Ascending aorta (tissue), 2 donors: ENCODE results near the gene DNAI2. TPM values are rescaled to one million over a fixed set of nuclear protein-coding genes. Genes with fewer than 3 reads are reported as not detected.

Experiments used
- DNase-seq, 2 donors: peaks; one replicate each; pipeline ENCODE4 v3.0.0-alpha.2; 2019; ENCODE audit warnings: low spot score in 2 of 2
- H3K27ac ChIP-seq, 2 donors: fragments of 200-600 bp; sonication (generic); one replicate each; pipeline ENCODE4 v1.5.1; 2016 to 2017; ENCODE audit warnings: mild to moderate bottlenecking in 1 of 2
- H3K27me3 ChIP-seq: fragments of 200-600 bp; sonication (generic); one replicate; pipeline ENCODE4 v1.5.1; 2017
- H3K36me3 ChIP-seq, 2 donors: fragments of 200-600 bp; sonication (generic); one replicate each; pipeline ENCODE4 v1.5.1; 2016
- H3K4me1 ChIP-seq, 2 donors: fragments of 200-600 bp; sonication (generic); one replicate each; pipeline ENCODE4 v1.5.1; 2016 to 2017; ENCODE audit warnings: mild to moderate bottlenecking in 1 of 2
- H3K4me3 ChIP-seq, 2 donors: fragments of 200-600 bp; sonication (generic); one replicate each; pipeline ENCODE4 v1.5.1; 2016 to 2017; ENCODE audit warnings: mild to moderate bottlenecking in 1 of 2
- H3K9me3 ChIP-seq, 2 donors: fragments of 200-600 bp; sonication (generic); one replicate each; pipeline ENCODE4 v1.5.1; 2016
- CTCF ChIP-seq, 3 experiments: fragments of 200-600 bp in 2 of 3; fragments of 450-650 bp in 1 of 3; sonication (generic) in 2 of 3; IDR thresholded peaks; one replicate each; pipeline ENCODE4 v1.5.1; 2016 to 2019; ENCODE audit warnings: antibody characterized with exemption in 3 of 3, mild to moderate bottlenecking in 1 of 3, moderate library complexity in 1 of 3
- intact Hi-C: fragments of 100-400 bp; cut with DNase I; formaldehyde crosslinking; loops from one replicate; pipeline ENCODE4 v1.15.1; 2023
- total RNA-seq: library from RNA; depleted of rRNA; stranded (reverse); fragments of >200 nt; gene quantifications from one replicate; pipeline ENCODE4 v1.1.0, GENCODE V29; 2016

The DNAI2 gene
- total RNA-seq, 1 donor from 2014 or later: not detected

GRCh38 chr17:74328487-74328886, 54.5 kb downstream of the DNAI2 start:
- H3K4me3 ChIP-seq: no peak overlapping the region
- H3K4me1 ChIP-seq: peaks cover 0 to 2% of the 10 kb centered on the region in 2 donors
- no peak for TF ChIP-seq CTCF (IDR thresholded peaks at IDR 0.05)
- no peak overlapping the region for H3K27ac ChIP-seq
- no peaks in the 10 kb centered on the region for H3K36me3 ChIP-seq
- H3K27me3 ChIP-seq: peaks cover 4% of the 10 kb centered on the region
- no peak for DNase-seq
- no peaks in the 10 kb centered on the region for H3K9me3 ChIP-seq
- intact Hi-C loops: no loop called here

GRCh38 chr17:74329378-74329777, 55.3 kb downstream of the DNAI2 start:
- Histone ChIP-seq H3K4me3 (no peak overlapping the region), H3K27me3 (peaks cover 4% of the 10 kb centered on the region), H3K4me1 (peaks cover 0 to 2% of the 10 kb centered on the region in 2 donors)

DNA sequence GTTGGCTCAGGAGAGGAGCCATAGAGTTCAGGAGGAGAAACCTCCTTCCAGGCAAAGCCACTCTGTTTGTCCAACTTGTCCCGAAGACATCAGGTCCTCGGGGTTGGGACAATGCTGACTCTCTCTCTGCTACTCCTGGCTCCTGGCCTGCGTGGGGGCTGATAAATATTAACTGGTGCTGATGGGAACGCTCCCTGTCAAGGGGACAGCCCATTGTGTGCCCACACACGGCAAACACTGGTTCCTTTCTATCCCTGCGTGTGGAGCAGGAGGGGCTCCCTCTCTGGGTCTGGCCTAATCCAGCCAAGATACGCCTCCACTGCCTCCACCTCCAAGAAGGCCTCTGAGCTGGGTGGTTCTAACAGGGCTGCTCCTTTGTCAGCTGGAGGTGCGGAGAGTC, 56.4 kb downstream of the DNAI2 start:
- Histone ChIP-seq H3K27ac (no peak overlapping the region), H3K36me3 (no peaks in the 10 kb centered on the region), H3K9me3 (no peaks in the 10 kb centered on the region), H3K27me3 (peaks cover 4% of the 10 kb centered on the region), H3K4me3 (no peak overlapping the region), H3K4me1 (peaks cover 0 to 2% of the 10 kb centered on the region in 2 donors)
- intact Hi-C loops: no loop called here
- no peak for TF ChIP-seq CTCF (IDR thresholded peaks at IDR 0.05)
- no peak for DNase-seq

More at GRCh38 chr17:74329378-74329777, 55.3 kb downstream of the DNAI2 start:
- TF ChIP-seq CTCF (IDR thresholded peaks at IDR 0.05): no peak
- intact Hi-C loops: no loop called here
- DNase-seq: no peak
- H3K36me3 ChIP-seq: no peaks in the 10 kb centered on the region
- H3K9me3 ChIP-seq: no peaks in the 10 kb centered on the region
- H3K27ac ChIP-seq: no peak overlapping the region

DNA sequence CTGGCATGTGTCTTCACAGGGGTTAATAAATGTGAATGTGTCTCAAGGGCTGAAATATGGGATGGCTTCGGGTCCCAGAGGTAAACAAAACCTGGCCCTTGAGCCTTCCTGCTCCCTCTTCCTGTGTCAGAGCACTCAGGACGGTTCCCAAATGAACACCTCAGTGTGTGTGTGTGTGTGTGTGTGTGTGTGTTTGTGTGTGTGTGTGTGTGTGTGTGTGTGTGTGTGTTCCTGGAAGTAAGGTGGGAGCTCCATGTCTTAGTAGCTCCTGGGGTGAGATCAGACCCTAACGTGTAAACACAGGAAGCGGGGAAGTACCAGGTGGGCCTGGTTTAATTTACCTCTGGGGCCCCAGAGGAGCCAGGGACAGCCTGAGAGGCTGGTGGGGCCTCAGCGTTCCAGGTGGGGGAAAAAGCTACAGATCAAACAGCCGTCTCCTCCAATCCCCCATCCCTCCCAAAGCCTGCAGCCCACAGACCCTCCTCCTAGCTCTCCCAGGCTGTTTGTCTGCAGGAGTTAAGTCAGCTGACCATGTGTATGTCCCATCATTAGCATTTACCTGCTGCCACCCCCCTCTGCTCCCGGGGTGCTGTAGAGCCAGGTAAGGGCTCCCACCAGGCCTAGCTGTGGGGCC, 58.1 kb downstream of the DNAI2 start:
- Histone ChIP-seq H3K4me3 (no peak overlapping the region), H3K9me3 (no peaks in the 10 kb centered on the region), H3K27me3 (no peaks in the 10 kb centered on the region), H3K27ac (no peak overlapping the region), H3K36me3 (no peaks in the 10 kb centered on the region), H3K4me1 (no peaks in the 10 kb centered on the region)
- DNase-seq: no peak
- intact Hi-C loops: no loop called here
- TF ChIP-seq CTCF (IDR thresholded peaks at IDR 0.05): no peak

- Histone ChIP-seq H3K27me3 (no peaks in the 10 kb centered on the region), H3K4me1 (no peaks in the 10 kb centered on the region), H3K9me3 (no peaks in the 10 kb centered on the region), H3K4me3 (no peak overlapping the region), H3K27ac (no peak overlapping the region), H3K36me3 (no peaks in the 10 kb centered on the region)
- TF ChIP-seq CTCF (IDR thresholded peaks at IDR 0.05): no peak
- no peak for DNase-seq
- intact Hi-C loops: no loop called here
Measured at GRCh38 chr17:74332763-74333283, 58.8 kb downstream of the DNAI2 start.
